WTC11 (cell line): ENCODE data around the gene FGB.

ENCODE experiments used
- ATF3 ChIP-seq: sonication (generic); formaldehyde crosslinking; conservative IDR thresholded peaks from 2 replicates; pipeline ENCODE4 v1.8.1; 2022; ENCODE audit warnings: mild to moderate bottlenecking, missing genetic modification reagents
- CREB1 ChIP-seq: sonication (generic); formaldehyde crosslinking; IDR thresholded peaks from 2 replicates; pipeline ENCODE4 v1.8.0; 2023; ENCODE audit warnings: mild to moderate bottlenecking, missing genetic modification reagents
- E2F1 ChIP-seq: sonication (generic); formaldehyde crosslinking; IDR thresholded peaks from 2 replicates; pipeline ENCODE4 v1.8.0; 2022; ENCODE audit warnings: mild to moderate bottlenecking, missing genetic modification reagents
- ESRRA ChIP-seq: sonication (generic); formaldehyde crosslinking; IDR thresholded peaks from 2 replicates; pipeline ENCODE4 v1.8.1; 2022; ENCODE audit warnings: mild to moderate bottlenecking, missing genetic modification reagents, borderline replicate concordance
- ETV6 ChIP-seq: sonication (generic); formaldehyde crosslinking; IDR thresholded peaks from 2 replicates; pipeline ENCODE4 v1.8.1; 2022; ENCODE audit warnings: mild to moderate bottlenecking, missing genetic modification reagents
- GTF2I ChIP-seq: fragments of 250-450 bp; sonication (Bioruptor Pico); conservative IDR thresholded peaks from 2 replicates; pipeline ENCODE4 v1.4.0; 2021; ENCODE audit warnings: mild to moderate bottlenecking
- NFE2L1 ChIP-seq: sonication (generic); formaldehyde crosslinking; IDR thresholded peaks from 2 replicates; pipeline ENCODE4 v1.8.1; 2023; ENCODE audit warnings: missing genetic modification reagents
- USF2 ChIP-seq: sonication (generic); formaldehyde crosslinking; IDR thresholded peaks from 2 replicates; pipeline ENCODE4 v1.8.1; 2023; ENCODE audit warnings: mild to moderate bottlenecking, missing genetic modification reagents, moderate library complexity
- ZNF219 ChIP-seq: sonication (generic); formaldehyde crosslinking; IDR thresholded peaks from 2 replicates; pipeline ENCODE4 v1.8.0; 2023; ENCODE audit warnings: missing genetic modification reagents, mild to moderate bottlenecking, borderline replicate concordance
- ZNF263 ChIP-seq: sonication (generic); formaldehyde crosslinking; IDR thresholded peaks from 2 replicates; pipeline ENCODE4 v1.8.1; 2022; ENCODE audit warnings: low read depth, mild to moderate bottlenecking, moderate library complexity, missing genetic modification reagents
- ZNF671 ChIP-seq: fragments of 250-450 bp; sonication (Bioruptor Pico); IDR thresholded peaks from 2 replicates; pipeline ENCODE4 v1.8.0; 2021; ENCODE audit warnings: mild to moderate bottlenecking
- TF ChIP-seq, protein P1 (sequence below): fragments of 200-600 bp; IDR thresholded peaks from 2 replicates; pipeline ENCODE4 v1.8.0; 2022; ENCODE audit warnings: antibody characterized with exemption
- TF ChIP-seq, protein P2 (sequence below): fragments of 250-450 bp; sonication (Bioruptor Pico); IDR thresholded peaks from 2 replicates; pipeline ENCODE4 v1.9.0; 2021; ENCODE audit warnings: mild to moderate bottlenecking
- TF ChIP-seq, protein P3 (sequence below): sonication (generic); formaldehyde crosslinking; IDR thresholded peaks from 2 replicates; pipeline ENCODE4 v1.8.1; 2022; ENCODE audit warnings: low read depth, mild to moderate bottlenecking, moderate library complexity, missing genetic modification reagents, borderline replicate concordance

DNA sequence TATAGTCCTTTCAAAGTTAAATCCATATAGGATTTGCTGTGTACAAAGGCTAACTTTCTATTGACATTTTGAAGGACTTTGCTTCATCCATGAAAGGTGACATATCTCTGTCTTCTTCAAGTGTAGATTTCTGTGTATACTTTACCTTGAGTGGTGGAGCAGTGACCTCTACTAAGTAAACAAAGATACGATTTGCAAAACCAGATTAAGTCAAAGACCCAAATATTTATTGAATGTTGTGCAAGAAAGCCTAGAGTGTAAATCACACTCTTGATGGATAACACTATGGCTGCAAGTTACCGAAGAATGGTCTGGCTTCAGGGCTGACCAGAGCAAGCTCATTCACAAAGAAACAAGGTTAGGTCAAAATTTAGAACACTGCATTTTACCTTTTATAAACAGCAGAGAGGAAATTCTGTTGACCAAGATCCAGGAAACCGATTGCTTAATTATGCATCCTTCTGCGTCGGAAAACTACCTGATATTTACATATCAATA lies 55.1 kb downstream of the FGB start:
- no peak for TF ChIP-seq ETV6 (CRISPR knock-in tag)
- no peak for TF ChIP-seq ZNF671 (CRISPR knock-in tag)
- no peak for TF ChIP-seq ZNF219 (CRISPR knock-in tag)
- TF ChIP-seq ZNF263 (CRISPR knock-in tag) = no peak
- TF ChIP-seq, protein P1, sequence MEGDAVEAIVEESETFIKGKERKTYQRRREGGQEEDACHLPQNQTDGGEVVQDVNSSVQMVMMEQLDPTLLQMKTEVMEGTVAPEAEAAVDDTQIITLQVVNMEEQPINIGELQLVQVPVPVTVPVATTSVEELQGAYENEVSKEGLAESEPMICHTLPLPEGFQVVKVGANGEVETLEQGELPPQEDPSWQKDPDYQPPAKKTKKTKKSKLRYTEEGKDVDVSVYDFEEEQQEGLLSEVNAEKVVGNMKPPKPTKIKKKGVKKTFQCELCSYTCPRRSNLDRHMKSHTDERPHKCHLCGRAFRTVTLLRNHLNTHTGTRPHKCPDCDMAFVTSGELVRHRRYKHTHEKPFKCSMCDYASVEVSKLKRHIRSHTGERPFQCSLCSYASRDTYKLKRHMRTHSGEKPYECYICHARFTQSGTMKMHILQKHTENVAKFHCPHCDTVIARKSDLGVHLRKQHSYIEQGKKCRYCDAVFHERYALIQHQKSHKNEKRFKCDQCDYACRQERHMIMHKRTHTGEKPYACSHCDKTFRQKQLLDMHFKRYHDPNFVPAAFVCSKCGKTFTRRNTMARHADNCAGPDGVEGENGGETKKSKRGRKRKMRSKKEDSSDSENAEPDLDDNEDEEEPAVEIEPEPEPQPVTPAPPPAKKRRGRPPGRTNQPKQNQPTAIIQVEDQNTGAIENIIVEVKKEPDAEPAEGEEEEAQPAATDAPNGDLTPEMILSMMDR = no peak
- TF ChIP-seq USF2 (CRISPR knock-in tag) = no peak
- TF ChIP-seq, protein P2, sequence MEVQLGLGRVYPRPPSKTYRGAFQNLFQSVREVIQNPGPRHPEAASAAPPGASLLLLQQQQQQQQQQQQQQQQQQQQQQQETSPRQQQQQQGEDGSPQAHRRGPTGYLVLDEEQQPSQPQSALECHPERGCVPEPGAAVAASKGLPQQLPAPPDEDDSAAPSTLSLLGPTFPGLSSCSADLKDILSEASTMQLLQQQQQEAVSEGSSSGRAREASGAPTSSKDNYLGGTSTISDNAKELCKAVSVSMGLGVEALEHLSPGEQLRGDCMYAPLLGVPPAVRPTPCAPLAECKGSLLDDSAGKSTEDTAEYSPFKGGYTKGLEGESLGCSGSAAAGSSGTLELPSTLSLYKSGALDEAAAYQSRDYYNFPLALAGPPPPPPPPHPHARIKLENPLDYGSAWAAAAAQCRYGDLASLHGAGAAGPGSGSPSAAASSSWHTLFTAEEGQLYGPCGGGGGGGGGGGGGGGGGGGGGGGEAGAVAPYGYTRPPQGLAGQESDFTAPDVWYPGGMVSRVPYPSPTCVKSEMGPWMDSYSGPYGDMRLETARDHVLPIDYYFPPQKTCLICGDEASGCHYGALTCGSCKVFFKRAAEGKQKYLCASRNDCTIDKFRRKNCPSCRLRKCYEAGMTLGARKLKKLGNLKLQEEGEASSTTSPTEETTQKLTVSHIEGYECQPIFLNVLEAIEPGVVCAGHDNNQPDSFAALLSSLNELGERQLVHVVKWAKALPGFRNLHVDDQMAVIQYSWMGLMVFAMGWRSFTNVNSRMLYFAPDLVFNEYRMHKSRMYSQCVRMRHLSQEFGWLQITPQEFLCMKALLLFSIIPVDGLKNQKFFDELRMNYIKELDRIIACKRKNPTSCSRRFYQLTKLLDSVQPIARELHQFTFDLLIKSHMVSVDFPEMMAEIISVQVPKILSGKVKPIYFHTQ (CRISPR knock-in tag) = no peak
- TF ChIP-seq CREB1 (CRISPR knock-in tag) = no peak
- no peak for TF ChIP-seq GTF2I (CRISPR knock-in tag)
- no peak for TF ChIP-seq ESRRA
- no peak for TF ChIP-seq E2F1 (CRISPR knock-in tag)
- TF ChIP-seq, protein P3, sequence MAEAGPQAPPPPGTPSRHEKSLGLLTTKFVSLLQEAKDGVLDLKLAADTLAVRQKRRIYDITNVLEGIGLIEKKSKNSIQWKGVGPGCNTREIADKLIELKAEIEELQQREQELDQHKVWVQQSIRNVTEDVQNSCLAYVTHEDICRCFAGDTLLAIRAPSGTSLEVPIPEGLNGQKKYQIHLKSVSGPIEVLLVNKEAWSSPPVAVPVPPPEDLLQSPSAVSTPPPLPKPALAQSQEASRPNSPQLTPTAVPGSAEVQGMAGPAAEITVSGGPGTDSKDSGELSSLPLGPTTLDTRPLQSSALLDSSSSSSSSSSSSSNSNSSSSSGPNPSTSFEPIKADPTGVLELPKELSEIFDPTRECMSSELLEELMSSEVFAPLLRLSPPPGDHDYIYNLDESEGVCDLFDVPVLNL (CRISPR knock-in tag) = no peak
- TF ChIP-seq NFE2L1 (CRISPR knock-in tag) = no peak
- no peak for TF ChIP-seq ATF3
